Measurements from ENCODE around the gene MSANTD1. TPM values are rescaled to one million over a fixed set of nuclear protein-coding genes. Genes with fewer than 3 reads are reported as not detected.

The MSANTD1 gene
- total and polyA plus RNA-seq, 10 of the 15 experiments (the other 5 are each of a cell fraction or from before 2014, with no cell fraction given) = 0.07 to 0.87 (median 0.22) TPM; not detected in 2

DNA sequence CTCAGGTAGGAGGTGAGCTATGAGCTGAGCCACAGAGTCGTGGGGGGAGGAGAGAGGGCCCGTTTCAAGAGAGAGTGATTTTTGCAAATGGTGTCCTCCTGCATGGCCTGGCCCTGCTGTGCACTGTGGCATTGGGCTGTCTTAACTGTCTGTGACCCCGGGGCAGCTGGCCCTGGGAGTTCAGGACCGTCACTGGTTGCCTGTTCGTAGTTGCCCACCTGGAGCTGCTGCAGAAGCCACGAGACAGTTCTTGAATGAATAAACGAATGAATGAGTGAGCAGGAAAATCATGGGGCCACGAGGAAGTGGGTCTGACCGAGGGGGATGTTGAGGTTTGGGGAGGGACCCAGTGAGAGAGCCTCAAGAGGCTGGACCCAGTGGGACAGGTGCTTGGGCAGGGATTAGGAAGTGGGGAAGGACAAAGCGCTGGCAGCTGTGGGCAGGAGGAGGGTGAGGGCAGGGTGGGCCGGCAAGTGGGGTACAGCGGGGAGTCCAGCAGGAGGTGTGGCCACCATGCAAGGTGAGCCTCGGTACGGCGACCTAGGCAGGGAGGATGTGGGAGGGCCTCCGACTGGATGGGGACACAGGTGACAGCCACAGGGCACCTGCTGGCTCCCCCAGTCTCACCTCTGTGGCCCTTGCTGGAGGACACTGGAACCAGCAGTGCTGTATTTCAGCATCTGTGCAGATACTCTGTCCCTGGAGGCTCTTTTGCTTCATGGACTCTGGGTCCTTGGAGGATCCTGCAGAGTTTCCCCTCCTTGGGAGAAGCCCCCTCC is 54.0 kb downstream of the MSANTD1 start:
- DNase-seq (ENCODE audit: low read depth, low spot score) = no peak
- ChIA-PET POLR2A (no interaction called here), CTCF (no interaction called here), RAD21 (ENCODE audit: unreplicated experiment) (no interaction called here), SMC1A (ENCODE audit: uncharacterized antibody, unreplicated experiment) (interaction anchor here (1.1 to 2.2 kb wide), 5 partner anchors 11 to 43 kb away, joined by 3 to 8 read pairs (median 4); no protein-coding TSS in a partner anchor)
- H2AFZ ChIP-seq (ENCODE audit: control insufficient read depth, low read depth, low read length) = peak overlapping the region; percentile 61
- no peak overlapping the region for H3K27ac ChIP-seq (ENCODE audit: control insufficient read depth, insufficient read depth)
- H3K4me3 ChIP-seq = no peak overlapping the region
- WGBS (ENCODE audit: insufficient coverage, insufficient replicate concordance, low lambda C conversion rate, missing lambda C conversion rate) = 12% methylated on average over 16 of the region's 16 CpGs
- intact Hi-C loops (cut with micrococcal nuclease; ENCODE audit: unreplicated experiment) = no loop called here
- FAIRE-seq = no peak
- no peaks in the 10 kb centered on the region for H3K36me3 ChIP-seq (ENCODE audit: control insufficient read depth in 2 of 2, insufficient read depth in 2 of 2, low read length in 1 of 2)
- H3K27me3 ChIP-seq (replicated peaks in 1 of 2; ENCODE audit: control insufficient read depth in 2 of 2, insufficient read depth in 2 of 2, low read length in 1 of 2) = no peaks in the 10 kb centered on the region
- H3K4me2 ChIP-seq (ENCODE audit: control insufficient read depth, insufficient read depth) = no peak overlapping the region
- H4K20me1 ChIP-seq (ENCODE audit: control insufficient read depth, insufficient read depth) = no peaks in the 10 kb centered on the region
- peaks cover 16% of the 10 kb centered on the region for H3K4me1 ChIP-seq (ENCODE audit: control insufficient read depth, insufficient read depth, low read length)
- BruUV-seq (replicated peaks) = no TSS peak
- TF ChIP-seq RAD21 (IDR thresholded peaks at IDR 0.05; ENCODE audit: insufficient read depth, low read depth, low read length) (no peak), ATF7 (IDR thresholded peaks at IDR 0.05; ENCODE audit: low read depth) (0 out of 2 replicates have a peak, but pooled peaks have one; percentile 23), SPI1 (IDR thresholded peaks at IDR 0.05; ENCODE audit: borderline replicate concordance, insufficient read depth, low read depth, low read length) (peak; percentile 13; the same call in 1 of the 2 replicates), NFYA (IDR thresholded peaks at IDR 0.05; ENCODE audit: borderline replicate concordance, low read depth, low read length) (no peak), MEF2B (IDR thresholded peaks at IDR 0.05; ENCODE audit: partially characterized antibody, poor library complexity, severe bottlenecking) (peak; percentile 4), TCF7 (IDR thresholded peaks at IDR 0.05; ENCODE audit: borderline replicate concordance) (no peak), CREM (IDR thresholded peaks at IDR 0.05; ENCODE audit: low read depth) (no peak), ZNF24 (IDR thresholded peaks at IDR 0.05) (peak; percentile 51; the same call in 1 of the 2 replicates)
- no peaks in the 10 kb centered on the region for H3K79me2 ChIP-seq (ENCODE audit: control insufficient read depth, insufficient read depth, low read length)
- H3K9me3 ChIP-seq (replicated peaks; ENCODE audit: control insufficient read depth, insufficient read depth, low read length) = no peaks in the 10 kb centered on the region
- no peak overlapping the region; the same call in 1 of the 2 replicates for H3K9ac ChIP-seq (ENCODE audit: control insufficient read depth, insufficient read depth, low read length)
- in situ Hi-C loops (cut with MboI) = no loop called here
- peak; percentile 62 for ATAC-seq
